SU-DHL-6 (cell line): ENCODE results near the gene ZBTB45.

Experiments used
- CTCF ChIP-seq: fragments of 200-600 bp; sonication (generic); IDR thresholded peaks from one replicate; pipeline ENCODE4 v1.5.1; 2017; ENCODE audit warnings: antibody characterized with exemption, mild to moderate bottlenecking, low read length, moderate library complexity; ENCODE audit not compliant: insufficient read depth, poor library complexity, severe bottlenecking
- EZH2phosphoT487 ChIP-seq: fragments of 200-600 bp; sonication (generic), shearing (Covaris generic); conservative IDR thresholded peaks from 2 replicates; pipeline ENCODE4 v1.6.1; 2018; ENCODE audit warnings: mild to moderate bottlenecking, antibody characterized with exemption, low read length, moderate library complexity, mixed read lengths

GRCh38 chr19:58553799-58554493 is 34.3 kb upstream of the ZBTB45 start:
- TF ChIP-seq CTCF (no peak), EZH2phosphoT487 (no peak)
